Common myeloid progenitor, CD34-positive (primary cell): ENCODE data around the gene DTNBP1.
A peak's percentile ranks its signal among the peaks of the same experiment; 100 is the strongest.

Experiments
- CTCF ChIA-PET: fragments of 350-600 bp; sonication (Branson Sonifier 250); formaldehyde crosslinking; loops from one replicate; lab custom pipeline; 2021; ENCODE audit warnings: antibody characterized with exemption; lab: Charles Lee
- POLR2A ChIA-PET: fragments of 350-600 bp; sonication (Branson Sonifier 250); formaldehyde crosslinking; loops from one replicate; lab custom pipeline; 2021; ENCODE audit warnings: antibody characterized with exemption; lab: Charles Lee
- DNase-seq, 3 donors: peaks; one replicate each; pipeline versions ENCODE4 v3.0.0 to v3.0.0-alpha.2; 2013
- H3K27ac ChIP-seq, 2 experiments: 1 replicate in 1 of 2; 2 replicates in 1 of 2; pipeline ENCODE4 v1.7.0; 2013; ENCODE audit warnings: inconsistent platforms in 2 of 2, low read length in 2 of 2, mild to moderate bottlenecking in 2 of 2, low read depth in 1 of 2, moderate library complexity in 1 of 2; ENCODE audit not compliant: severe bottlenecking in 2 of 2, insufficient read depth in 1 of 2, poor library complexity in 1 of 2
- H3K27me3 ChIP-seq, 5 experiments: replicated peaks in 2 of 5; 1 replicate in 3 of 5; 2 replicates in 2 of 5; pipeline versions ENCODE4 v1.6.1 to v1.7.0; 2013; ENCODE audit warnings: low read length in 4 of 5, mild to moderate bottlenecking in 2 of 5, moderate library complexity in 2 of 5, inconsistent platforms in 1 of 5; ENCODE audit not compliant: insufficient read depth in 5 of 5, control insufficient read depth in 4 of 5
- H3K36me3 ChIP-seq, 4 experiments: 1 replicate in 2 of 4; 2 replicates in 2 of 4; pipeline versions ENCODE4 v1.6.1 to v1.7.0; 2013; ENCODE audit warnings: low read length in 3 of 4, control low read depth in 1 of 4, mild to moderate bottlenecking in 1 of 4; ENCODE audit not compliant: control insufficient read depth in 4 of 4, insufficient read depth in 4 of 4
- H3K4me1 ChIP-seq, 4 experiments: 1 replicate in 3 of 4; 2 replicates in 1 of 4; pipeline versions ENCODE4 v1.6.1 to v1.7.1; 2013; ENCODE audit warnings: low read length in 3 of 4, mild to moderate bottlenecking in 3 of 4, control low read depth in 1 of 4, inconsistent platforms in 1 of 4, moderate library complexity in 1 of 4; ENCODE audit not compliant: control insufficient read depth in 4 of 4, insufficient read depth in 4 of 4; ENCODE audit errors: control extremely low read depth in 1 of 4
- H3K4me3 ChIP-seq, 7 experiments: 1 replicate in 4 of 7; 2 replicates in 3 of 7; pipeline versions ENCODE4 v1.5.1 to v1.7.0; 2013; ENCODE audit warnings: mild to moderate bottlenecking in 7 of 7, low read length in 6 of 7, moderate library complexity in 6 of 7, inconsistent platforms in 2 of 7, low read depth in 2 of 7, control low read depth in 1 of 7; ENCODE audit not compliant: insufficient read depth in 4 of 7, control insufficient read depth in 1 of 7; ENCODE audit errors: extremely low read depth in 1 of 7
- H3K9me3 ChIP-seq, 5 experiments: 1 replicate in 4 of 5; 2 replicates in 1 of 5; pipeline versions ENCODE4 v1.6.1 to v1.7.1; 2013; ENCODE audit warnings: low read length in 4 of 5, mild to moderate bottlenecking in 2 of 5, inconsistent platforms in 1 of 5, low read depth in 1 of 5, moderate library complexity in 1 of 5; ENCODE audit not compliant: control insufficient read depth in 4 of 5, insufficient read depth in 2 of 5; ENCODE audit errors: control extremely low read depth in 1 of 5
- WGBS: methylation state at CpG from one replicate; pipeline ENCODE4 v1.1.5; 2013; ENCODE audit not compliant: insufficient coverage; 5-methylcytosine and 5-hydroxymethylcytosine counted together

Gene DTNBP1

DNA sequence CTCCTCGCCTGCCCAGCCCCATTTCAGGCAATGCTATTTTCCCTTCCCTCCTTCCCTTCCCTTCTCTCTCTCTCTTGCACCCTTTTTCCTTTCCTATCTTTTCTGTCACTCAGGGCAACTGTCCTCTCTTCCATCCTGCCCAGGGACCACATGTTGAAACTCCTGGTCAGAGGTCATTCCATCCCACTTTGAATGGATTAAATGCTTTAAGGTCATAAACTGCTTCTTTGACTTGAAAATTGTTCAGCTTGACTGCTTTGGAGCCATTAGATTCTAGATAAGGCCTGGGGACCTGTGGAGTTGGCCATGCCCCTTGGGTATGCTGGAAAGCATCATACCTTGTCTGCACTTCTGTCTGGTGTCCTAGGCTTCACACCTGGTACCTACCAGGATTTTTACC, 106.1 kb downstream of the DTNBP1 start:
- ChIA-PET POLR2A (interaction anchor here (0.7 to 0.8 kb wide), 2 partner anchors 38 to 51 kb away, joined by 4 read pairs; no protein-coding TSS in a partner anchor), CTCF (interaction anchor here (0.9 kb wide), 1 partner anchor 69 kb away, joined by 3 read pairs; no protein-coding TSS in a partner anchor)
- 80% methylated on average over 1 of the region's 1 CpG for WGBS

DNA sequence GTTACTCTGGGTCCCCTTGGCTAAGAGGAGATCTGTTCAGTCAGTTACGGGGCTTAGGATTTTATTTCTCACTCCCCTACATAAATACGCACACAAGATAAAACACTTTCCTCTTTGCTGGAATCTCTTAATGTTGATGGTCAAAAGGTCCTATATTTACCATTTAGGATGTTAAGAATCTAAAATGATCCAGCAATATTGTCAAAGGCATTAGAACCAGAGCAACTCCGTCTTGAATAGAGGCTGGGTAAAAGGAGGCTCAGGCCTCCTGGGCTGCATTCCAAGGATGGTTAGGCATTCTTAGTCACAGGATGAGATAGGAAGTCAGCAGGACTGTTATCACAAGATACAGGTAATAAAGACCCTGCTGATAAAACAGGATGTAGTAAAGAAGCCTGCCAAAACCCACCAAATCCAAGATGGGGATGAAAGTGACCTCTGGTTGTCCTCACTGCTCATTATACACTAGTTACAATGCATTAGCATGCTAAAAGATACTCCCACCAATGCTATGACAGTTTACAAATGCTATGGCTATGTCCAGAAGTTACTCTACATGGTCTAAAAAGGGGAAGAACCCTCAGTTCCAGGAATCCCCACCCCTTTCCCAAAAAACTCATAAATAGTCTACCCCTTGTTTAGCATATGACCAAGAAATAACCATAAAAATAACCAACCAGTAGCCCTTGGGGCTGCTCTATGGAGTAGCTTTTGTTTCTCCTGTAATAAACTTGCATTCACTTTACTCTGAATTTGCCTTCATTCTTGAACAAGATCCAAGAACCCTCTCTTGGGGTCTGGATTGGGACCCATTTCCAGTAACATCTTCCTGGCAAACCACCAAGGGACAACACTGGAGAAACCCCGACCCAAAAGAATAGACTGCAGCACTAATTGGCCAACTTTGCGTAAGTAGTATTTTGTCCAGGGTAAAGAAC, 107.5 kb downstream of the DTNBP1 start:
- Histone ChIP-seq H3K27ac (peak overlapping the region in 1 of 2 experiments; percentile 44), H3K4me1 (peaks cover 5 to 30% (median 20%) of the 10 kb centered on the region in 4 experiments), H3K4me3 (peak overlapping the region in 1 of 7 experiments; percentile 12), H3K27me3 (no peaks in the 10 kb centered on the region), H3K36me3 (peaks cover 0 to 7% (median 2%) of the 10 kb centered on the region in 4 experiments), H3K9me3 (no peaks in the 10 kb centered on the region)
- 95% methylated on average over 2 of the region's 5 CpGs for WGBS
- no peak for DNase-seq
- ChIA-PET CTCF (no interaction called here), POLR2A (interaction anchor here (0.5 kb wide), 1 partner anchor 39 kb away, joined by 5 read pairs; no protein-coding TSS in a partner anchor)

More for the DNA sequence above, 106.1 kb downstream of the DTNBP1 start:
- peak overlapping the region in 1 of 2 experiments; percentile 0 for H3K27ac ChIP-seq
- no peak for DNase-seq
- H3K4me1 ChIP-seq: peaks cover 3 to 17% (median 11%) of the 10 kb centered on the region in 4 experiments
- H3K36me3 ChIP-seq: peaks cover 0 to 2% (median under 1%) of the 10 kb centered on the region in 4 experiments
- no peaks in the 10 kb centered on the region for H3K27me3 ChIP-seq
- no peaks in the 10 kb centered on the region for H3K9me3 ChIP-seq
- H3K4me3 ChIP-seq: no peak overlapping the region

DNA sequence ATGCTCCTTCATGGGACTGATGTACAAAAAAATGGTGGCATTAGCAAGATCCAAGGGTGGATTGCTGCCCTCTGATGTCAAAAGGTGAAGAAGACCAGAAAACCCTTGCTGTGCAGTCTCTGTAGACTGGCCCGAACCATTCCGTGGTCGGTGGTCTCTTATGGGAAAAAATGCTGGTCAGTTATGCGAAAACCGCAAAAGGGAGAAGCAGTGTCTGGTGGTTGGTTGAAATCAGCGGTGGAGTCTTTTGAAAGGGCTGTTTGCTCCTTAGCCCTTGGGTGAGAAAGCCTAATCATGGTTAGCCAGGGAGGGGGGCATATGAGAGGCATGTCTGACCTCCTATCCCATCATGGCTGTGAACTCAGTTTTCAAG, 108.1 kb downstream of the DTNBP1 start:
- H3K36me3 ChIP-seq: peaks cover 0 to 7% (median 2%) of the 10 kb centered on the region in 4 experiments
- no peak overlapping the region for H3K4me3 ChIP-seq
- H3K27me3 ChIP-seq: no peaks in the 10 kb centered on the region
- no peak for DNase-seq
- H3K4me1 ChIP-seq: peaks cover 5 to 31% (median 20%) of the 10 kb centered on the region in 4 experiments
- ChIA-PET CTCF (no interaction called here), POLR2A (interaction anchor here (0.5 kb wide), 1 partner anchor 40 kb away, joined by 5 read pairs; no protein-coding TSS in a partner anchor)
- H3K9me3 ChIP-seq: no peaks in the 10 kb centered on the region
- H3K27ac ChIP-seq: no peak overlapping the region
- 88% methylated on average over 6 of the region's 6 CpGs for WGBS

DNA sequence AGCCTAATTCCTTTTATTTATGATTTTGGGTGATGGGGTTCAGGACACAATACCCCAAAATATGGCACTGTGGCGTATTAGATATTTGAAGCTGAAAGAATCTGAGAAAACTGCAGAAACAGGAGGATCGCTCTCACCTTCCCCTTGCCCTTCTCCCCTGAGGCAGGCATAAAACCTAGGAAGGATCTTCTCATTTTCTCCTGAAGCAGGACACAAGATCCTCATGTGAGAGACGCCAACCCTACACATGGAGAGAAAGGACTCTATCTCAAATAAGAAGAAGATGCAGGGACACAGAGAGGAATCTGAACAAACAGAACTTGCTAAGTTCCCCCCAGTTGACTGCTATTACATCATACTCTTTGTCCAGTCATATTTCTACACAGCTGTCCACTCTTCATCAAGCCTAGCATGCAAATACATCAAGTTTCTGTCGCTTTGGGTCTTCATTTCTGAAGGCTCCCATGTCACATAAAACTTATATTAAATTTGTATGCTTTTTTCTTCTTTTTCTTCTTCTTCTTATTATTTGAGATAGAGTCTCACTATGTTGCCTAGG, 109.0 kb downstream of the DTNBP1 start:
- H3K4me1 ChIP-seq: peaks cover 5 to 31% (median 20%) of the 10 kb centered on the region in 4 experiments
- H3K27ac ChIP-seq: no peak overlapping the region
- POLR2A ChIA-PET: no interaction called here
- no peak overlapping the region for H3K4me3 ChIP-seq
- peaks cover 0 to 7% (median 2%) of the 10 kb centered on the region in 4 experiments for H3K36me3 ChIP-seq
- no peaks in the 10 kb centered on the region for H3K9me3 ChIP-seq
- no peaks in the 10 kb centered on the region for H3K27me3 ChIP-seq
- DNase-seq: no peak
- 100% methylated on average over 2 of the region's 4 CpGs for WGBS
- CTCF ChIA-PET: interaction anchor here (1.8 to 2.2 kb wide), 2 partner anchors 34 to 69 kb away, joined by 6 to 7 read pairs; no protein-coding TSS in a partner anchor

DNA sequence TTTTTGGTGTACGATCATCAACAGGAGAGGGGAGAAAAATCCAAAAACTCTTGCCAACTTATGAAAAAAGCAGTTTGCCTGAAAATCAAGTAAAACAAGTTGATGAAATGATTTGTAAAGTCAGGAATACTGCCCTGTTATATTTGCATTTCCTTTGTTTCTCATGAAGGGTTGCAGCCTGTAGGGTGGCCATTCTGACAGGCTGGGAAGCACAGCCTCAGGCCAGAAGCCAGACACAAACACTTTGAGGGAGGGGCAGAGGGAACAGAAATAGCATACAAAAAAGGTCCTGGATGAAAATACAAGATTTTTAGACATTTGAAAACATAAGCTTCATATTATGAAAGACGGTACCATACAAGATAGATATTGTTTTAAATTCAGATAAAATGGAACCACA, 109.8 kb downstream of the DTNBP1 start:
- Histone ChIP-seq H3K27me3 (no peaks in the 10 kb centered on the region), H3K27ac (no peak overlapping the region), H3K4me1 (peaks cover 5 to 31% (median 20%) of the 10 kb centered on the region in 4 experiments), H3K36me3 (peaks cover 0 to 7% (median 2%) of the 10 kb centered on the region in 4 experiments), H3K9me3 (no peaks in the 10 kb centered on the region), H3K4me3 (no peak overlapping the region)
- ChIA-PET CTCF (interaction anchor here (1.8 to 2.2 kb wide), 2 partner anchors 33 to 70 kb away, joined by 6 to 7 read pairs; no protein-coding TSS in a partner anchor), POLR2A (no interaction called here)
- 100% methylated on average over 1 of the region's 2 CpGs for WGBS
- no peak for DNase-seq

DNA sequence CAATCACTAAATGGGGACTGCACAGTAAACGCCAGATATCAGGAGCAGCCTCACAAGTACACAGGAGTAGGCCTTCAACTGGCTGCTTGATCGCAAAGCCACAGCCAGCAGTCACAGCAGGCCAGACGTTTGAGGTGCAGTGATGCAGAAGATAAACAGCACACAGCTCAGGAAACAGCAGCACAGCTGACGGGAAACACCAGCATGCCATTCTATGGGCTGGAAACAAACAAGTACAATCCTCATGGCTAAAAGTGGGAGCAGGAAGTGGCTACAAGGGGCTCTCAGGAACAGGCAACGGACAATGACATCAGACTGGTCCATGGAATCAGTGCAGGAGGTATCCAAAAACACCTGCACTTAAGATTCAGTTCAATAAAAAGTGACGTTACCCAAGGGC, 111.0 kb downstream of the DTNBP1 start:
- peak; percentile 16 to 84 (median 78) for DNase-seq
- Histone ChIP-seq H3K36me3 (peaks cover 0 to 7% (median 3%) of the 10 kb centered on the region in 4 experiments), H3K9me3 (no peaks in the 10 kb centered on the region), H3K27me3 (no peaks in the 10 kb centered on the region), H3K27ac (peak overlapping the region in 1 of 2 experiments; percentile 9), H3K4me1 (peaks cover 5 to 31% (median 20%) of the 10 kb centered on the region in 4 experiments), H3K4me3 (peak overlapping the region in 3 of 7 experiments; percentile 1 to 46 (median 1))
- WGBS: 3% methylated on average over 5 of the region's 6 CpGs
- ChIA-PET POLR2A (interaction anchor here (0.7 kb wide), 1 partner anchor 1006 kb away, joined by 4 read pairs; no protein-coding TSS in a partner anchor), CTCF (interaction anchor here (1.0 to 2.2 kb wide), 5 partner anchors 30 to 75 kb away, joined by 3 to 7 read pairs (median 5); no protein-coding TSS in a partner anchor)
